Hindlimb muscle (tissue), 1 donor: ENCODE measurements around the gene ARHGAP31. TPM values are rescaled to one million over a fixed set of nuclear protein-coding genes. Genes with fewer than 3 reads are reported as not detected.
"Not testable (repeated sequence)": the region's sequence is repeated elsewhere in the genome, so short reads cannot be mapped to it uniquely, and the experiment has no call there.

ENCODE experiments used
- DNase-seq: peaks from one replicate; pipeline ENCODE4 v3.0.0-alpha.2; 2013
- polyA plus RNA-seq: library from polyadenylated mRNA; unstranded; fragments of 120-200 nt; gene quantifications from one replicate; pipeline ENCODE4 v1.2.1, GENCODE V29; 2013; ENCODE audit not compliant: insufficient read length

ARHGAP31 gene
- polyA plus RNA-seq, 1 donor = 12.0 TPM

DNA sequence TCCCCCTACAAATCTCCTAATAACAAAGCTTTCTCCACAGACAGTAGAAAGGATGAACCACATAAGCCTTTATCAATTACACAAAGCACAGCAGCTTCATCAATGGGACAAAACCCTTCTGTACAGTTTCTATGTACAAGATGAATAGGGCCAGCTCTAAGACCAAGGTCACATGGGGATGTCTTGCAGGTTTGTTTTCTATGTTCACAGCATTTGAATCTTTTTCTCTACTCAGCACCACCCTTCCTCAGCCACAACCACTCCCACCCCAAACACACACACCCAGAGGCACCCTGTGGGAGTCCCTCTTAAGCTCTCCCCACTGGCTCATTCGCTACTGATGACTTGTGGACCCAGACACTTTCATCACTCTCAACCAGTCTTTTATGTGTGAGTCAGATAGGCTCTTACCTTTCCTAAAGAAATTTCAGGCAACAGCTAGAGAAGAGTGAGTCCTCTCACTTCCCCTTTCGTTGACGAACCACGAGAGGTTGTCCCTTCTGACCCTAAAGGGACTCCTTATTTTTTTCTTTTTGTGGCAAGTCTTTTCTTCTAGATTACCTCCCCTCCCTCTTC, 57.9 kb downstream of the ARHGAP31 start:
- DNase-seq = no peak

DNA sequence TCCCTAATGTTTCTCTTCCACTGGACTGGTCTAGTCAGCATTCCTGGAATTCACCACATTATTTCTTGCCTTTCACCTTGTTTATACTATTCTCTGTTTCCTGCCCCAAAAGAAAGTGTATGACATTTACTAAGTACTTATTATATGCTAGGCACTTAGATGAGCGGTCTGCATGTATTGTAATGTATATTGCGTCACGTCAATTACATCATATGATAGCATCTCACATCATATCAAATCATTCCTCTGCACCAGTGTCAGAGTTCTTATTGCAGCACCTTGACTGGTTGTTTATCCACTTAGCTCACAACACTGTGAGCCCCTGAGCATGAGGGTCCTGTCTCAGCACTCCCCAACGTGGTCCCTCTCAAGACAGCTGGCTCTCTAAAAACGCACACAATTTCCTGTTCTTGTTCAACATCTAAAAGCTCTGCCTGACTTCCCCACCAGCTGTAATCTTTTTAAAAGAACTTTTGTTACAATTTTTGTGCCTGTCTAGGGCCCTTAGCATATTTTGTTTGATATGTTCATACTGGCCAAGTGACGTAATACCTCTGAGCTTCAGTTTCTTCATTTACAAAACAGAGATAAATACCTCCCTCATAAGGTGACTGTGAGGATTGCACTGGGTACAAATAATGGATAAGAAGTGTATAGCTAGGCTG, 58.8 kb downstream of the ARHGAP31 start:
- DNase-seq = peak; percentile 36

DNA sequence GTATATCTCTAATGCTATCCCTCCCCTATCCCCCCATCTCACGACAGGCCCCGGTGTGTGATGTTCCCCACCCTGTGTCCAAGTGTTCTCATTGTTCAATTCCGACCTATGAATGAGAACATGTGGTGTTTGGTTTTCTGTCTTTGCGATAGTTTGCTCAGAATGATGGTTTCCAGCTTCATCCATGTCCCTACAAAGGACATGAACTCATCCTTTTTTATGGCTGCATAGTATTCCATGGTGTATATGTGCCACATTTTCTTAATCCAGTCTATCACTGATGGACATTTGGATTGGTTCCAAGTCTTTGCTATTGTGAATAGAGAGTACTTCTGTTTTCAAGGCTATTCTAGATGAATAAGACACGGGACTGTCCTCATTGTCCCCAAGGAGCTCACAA, 61.4 kb downstream of the ARHGAP31 start:
- not testable (repeated sequence) for DNase-seq

DNA sequence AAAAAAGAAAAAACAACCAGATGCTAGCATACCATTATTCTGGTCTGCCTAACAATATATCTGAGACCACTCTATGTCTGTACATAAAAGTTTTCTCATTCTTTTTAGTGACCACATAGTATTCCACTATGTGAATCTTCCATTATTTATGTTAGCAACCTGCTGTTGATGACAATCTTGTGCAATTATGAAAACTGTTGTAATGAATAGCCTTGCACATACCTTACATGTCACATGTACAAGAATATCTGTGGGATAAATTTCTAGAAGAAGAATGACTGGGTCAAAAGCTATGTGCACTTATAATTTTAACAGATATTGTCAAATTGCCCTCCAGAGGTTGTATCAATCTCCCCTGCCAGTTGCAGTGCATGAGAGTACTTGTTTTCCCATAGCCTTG, 62.5 kb downstream of the ARHGAP31 start:
- DNase-seq = no peak

DNA sequence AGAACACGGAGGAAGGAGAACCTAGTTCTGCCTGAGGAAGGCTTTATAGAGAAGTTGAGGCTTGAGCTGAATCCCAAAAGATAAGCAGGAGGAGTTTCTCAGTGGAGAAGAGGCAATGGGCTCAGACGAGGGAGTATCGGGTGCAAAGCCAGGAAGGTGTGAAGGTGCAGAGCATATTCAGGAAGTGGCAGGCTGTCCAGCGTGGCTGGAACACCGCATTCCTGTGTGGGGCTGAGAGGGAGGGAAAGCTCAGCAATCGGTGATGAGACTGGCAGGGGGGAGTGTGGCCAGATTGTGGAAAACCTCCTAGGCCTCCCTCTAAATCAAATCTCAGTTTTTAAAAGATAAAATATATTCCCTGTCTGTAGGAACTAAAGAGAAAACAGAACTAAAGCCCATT, 63.0 kb downstream of the ARHGAP31 start:
- DNase-seq = no peak

DNA sequence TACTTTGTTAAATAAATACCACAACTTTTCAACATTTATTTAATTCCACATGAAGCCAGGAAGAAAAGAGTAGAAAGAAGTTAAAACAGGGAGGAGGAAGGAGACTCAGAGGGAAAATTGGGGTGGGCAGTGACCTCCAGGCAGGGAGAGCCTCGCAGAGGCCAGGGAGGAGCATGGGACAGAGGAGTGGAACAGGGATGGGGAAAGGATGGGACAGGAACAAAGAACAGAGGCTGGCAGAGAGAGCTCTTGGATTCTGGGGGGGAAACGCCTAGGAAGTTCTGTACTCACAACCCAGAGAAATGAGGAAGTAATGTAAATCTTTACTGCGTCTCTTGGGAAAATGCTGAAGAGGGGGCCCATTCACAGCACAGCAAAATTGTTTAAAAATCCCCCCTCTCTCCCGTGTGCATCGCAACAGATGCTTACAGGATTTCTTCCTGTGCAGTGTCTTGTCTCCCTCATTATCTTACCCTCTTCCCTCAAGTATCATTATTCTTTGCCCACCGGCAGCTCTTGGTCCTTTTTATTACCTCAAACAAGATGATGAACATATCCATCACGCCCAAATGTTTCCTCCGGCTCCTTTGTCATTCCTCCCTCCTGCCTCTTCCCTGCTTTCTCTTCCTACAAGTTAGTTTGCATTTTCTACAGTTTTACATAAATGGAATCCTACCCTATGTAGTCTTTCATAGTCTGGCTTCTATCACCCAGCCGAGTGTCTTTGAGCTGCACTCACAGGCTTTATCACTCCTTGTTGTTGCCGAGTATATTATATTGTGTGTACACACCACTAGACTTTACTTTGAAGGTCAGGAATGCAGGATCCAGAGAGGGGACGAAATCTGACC, 65.5 kb downstream of the ARHGAP31 start:
- no peak for DNase-seq

DNA sequence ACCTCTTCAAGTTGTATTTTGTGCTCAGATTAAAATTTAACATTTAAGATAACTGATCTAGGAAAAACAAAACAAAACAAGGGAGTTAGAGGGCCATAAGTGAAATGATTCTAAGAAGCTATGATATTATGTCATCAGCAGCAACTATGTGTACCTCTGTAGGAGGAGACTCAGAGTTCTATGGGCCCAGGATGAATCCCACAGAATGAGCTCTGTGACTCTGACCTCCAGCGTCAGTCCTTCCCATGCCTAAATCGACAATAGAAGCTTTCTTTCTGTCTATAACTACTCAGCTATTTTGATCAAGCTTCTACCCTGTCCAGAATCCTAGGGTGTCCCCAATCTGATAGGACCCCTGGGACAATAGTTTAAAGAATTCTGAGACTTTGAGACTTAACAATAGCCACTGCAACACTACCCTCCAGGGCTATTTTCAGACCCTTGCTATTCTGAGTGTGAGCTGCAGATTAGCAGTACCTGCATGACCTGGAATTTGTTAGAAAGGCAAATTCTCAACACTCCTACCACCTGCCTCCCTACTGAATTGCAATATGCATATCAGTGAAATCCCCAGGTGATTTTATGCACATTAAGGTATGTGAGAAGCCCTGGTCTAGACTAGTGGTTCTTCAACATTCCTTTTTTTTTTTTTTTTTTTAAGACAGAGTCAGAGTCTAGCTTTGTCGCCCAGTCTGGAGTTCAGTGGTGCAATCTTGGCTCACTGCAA, 66.7 kb downstream of the ARHGAP31 start:
- DNase-seq = no peak

DNA sequence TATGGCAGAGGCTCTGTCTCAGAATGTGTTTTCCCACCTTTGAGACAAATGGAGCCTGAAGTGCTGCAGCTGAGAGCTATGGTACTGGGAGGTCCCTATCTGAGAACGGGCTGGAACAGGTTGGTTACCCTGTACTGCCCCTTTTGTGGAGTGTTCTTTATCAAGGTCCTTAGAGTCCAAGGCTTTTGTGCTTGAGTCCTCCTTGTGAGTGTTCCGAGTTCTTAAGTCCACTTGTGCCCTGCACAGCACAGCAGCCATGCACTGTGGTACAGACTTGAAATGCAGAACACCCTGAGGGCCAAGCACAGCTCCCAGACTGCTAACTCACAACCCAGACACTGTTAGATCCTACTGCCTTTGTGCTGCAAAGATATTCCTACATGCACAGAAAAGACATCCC, 67.8 kb downstream of the ARHGAP31 start:
- DNase-seq = no peak

DNA sequence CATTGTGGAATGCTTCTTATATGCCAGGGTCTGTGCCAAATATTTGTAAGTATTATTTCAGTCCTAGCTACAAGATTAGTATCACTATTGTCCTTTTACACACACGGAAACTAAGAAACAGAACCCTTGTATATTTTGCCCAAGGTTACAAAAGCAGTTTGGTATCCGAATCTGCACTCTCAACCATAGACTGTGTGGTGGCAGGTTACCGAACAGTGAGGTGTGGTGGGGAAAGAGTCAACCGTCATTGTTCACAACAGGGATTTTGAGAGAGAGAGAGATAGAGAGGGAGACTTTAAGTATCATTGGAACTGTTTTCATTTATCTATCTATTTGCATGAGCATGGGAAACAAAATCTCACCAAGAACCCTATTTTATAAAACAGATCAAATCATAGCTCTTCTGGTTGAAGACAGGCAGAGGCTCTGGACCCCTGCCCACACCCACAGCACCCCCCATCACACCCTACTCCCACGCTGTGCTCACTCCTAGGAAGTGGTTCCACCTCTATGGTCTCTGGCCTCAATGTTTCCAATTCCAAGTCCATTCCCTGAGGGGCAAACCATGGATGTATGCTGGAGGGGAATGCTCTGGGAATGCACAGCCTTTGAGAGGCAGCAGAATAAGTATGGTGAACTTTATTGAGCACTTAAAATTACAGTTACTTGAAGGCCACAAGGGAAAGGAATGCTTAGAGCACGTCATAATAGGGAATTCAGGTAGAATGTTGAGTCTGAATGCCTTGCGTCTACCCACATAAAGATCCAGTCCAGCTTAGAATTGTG, 69.0 kb downstream of the ARHGAP31 start:
- DNase-seq = no peak

DNA sequence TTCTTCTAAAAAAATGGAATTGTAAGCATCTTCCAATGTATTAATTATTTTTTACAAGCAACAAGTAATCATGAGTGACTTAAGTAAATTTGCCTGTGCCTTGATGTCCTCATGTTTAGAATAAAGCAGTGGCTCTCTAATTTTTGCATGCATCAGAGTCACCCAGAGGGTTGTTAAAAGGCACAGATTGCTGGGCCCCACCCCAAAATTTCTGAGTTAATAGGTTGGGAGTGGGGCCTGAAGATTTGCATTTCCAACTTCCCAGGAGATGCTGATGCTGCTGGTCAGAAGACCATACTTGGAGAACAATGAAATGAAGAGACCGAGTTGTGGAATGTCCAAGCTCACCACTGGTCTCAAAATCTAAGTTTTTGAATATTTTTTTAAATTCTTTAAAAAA, 70.2 kb downstream of the ARHGAP31 start:
- no peak for DNase-seq

DNA sequence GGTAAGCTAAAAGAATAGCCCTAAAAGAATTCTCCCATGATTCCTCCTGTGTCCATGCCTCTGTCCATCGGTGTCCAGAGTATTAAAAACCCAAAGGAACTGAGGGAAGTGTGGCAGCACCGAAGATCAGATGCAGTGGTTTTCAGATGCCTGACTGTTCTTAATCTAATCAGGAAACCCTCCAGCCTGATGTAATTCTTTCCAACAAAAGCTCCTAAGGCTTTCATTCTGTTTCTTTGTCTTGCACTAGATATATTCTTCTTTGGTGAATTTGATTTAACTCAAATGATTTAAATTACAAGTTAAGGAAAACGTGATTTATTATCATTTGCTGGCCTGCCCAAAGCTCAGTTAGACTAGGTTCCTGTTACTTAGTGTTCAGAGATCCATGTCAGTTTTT, 71.2 kb downstream of the ARHGAP31 start:
- DNase-seq = no peak

DNA sequence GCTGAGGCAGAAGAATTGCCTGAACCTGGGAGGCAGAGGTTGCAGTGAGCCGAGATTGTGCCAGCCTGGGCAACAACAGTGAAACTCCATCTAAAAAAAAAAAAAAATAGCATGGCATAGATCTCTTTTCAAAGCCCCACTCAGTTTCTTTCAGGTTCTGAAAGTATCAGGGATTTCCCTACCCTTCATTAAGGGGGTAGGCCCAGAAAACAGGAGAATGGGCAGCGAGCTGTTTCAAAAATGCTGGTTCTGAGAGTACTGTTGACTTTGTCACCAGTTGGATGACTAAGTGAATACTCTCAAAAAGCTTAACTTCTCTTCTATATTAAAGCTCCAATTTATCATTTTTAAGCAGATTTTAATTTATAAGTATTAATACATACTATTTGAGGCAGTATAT, 72.8 kb downstream of the ARHGAP31 start:
- no peak for DNase-seq

DNA sequence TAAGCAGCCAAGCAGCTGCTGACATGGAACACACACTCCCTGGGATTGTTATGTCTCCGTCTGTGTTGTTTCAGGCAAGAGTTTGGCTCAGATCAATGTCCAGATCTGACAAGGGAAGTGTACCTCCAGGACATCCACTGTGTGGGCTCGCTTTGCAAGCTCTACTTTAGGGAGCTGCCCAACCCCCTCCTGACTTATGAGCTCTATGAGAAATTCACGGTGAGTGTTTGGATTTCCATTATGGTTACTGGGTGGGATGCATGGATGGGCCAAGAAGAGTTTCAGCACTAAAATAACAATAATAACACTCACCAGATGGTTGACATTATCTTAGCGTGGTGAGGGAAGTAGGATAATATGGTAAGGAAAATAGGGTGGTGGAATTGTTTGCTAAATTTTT, 74.1 kb downstream of the ARHGAP31 start:
- DNase-seq = no peak

DNA sequence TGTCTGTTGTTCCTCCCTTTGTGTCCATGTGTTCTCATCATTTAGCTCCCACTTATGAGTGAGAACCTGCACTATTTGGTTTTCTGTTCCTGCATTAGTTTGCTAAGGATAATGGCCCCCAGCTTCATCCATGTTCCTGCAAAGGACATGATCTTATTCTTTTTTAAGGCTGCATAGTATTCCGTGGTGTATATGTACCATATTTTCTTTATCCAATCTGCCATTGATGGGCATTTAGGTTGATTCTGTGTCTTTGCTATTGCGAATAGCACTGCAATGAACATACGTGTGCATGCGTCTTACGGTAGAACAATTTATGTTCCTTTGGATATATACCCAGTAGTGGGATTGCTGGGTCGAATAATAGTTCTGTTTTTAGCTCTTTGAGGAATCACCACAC, 77.6 kb downstream of the ARHGAP31 start:
- DNase-seq = not testable (repeated sequence)

DNA sequence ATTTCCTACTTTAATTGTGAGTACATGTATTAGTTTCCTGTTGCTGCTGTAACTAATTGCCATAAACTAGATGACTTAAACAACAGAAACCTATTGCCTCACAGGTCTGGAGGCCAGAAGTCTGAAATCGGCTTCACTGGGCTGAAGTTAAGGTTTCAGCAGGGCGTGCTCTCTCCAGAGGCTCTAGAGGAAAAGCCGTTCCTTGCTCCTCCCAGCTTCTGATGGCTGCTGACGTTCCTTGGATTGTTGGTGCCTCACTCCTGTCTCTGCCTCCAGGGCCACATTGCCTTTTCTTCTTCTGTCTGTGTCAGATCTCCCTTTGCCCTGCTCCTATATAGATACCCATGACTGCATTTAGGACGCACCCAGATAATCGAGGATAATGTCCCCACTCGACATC, 80.9 kb downstream of the ARHGAP31 start:
- DNase-seq = no peak

DNA sequence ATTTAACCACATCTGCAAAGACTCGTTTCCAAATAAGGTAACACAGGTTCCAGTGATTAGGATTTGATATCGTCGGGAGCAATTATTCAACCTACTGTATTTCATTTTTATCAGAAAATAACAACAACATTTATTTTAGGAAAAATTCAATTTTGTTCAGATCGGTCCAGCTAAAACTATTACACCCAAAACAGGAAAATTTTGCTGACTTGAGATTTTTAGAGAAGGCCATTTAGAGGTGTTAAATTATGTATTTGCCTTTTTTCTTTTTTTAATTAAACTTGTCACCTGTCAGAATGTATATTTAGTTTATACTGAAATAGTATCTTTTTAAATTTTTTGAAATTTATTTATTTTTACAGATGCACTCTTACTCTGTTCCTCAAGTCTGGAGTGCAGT, 81.3 kb downstream of the ARHGAP31 start:
- no peak for DNase-seq

DNA sequence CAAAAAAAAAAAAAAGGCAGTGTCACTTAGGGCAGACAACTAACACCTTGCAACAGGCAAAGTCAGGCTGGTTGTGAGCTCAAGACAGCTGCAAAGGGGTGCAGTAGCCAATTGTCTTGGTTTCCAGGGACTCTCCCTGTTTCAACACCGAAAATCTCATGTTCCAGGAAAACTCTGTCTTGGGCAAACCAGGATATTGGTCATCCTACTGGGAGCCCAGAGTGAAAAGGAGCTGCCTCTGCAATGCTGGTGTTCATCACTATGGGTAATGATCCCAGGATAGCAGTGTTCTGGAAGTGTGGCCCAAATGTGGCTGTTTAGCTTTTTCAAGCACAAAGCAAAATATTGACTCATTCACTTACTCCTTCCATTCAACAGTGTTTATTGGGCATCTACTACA, 82.6 kb downstream of the ARHGAP31 start:
- DNase-seq = no peak

DNA sequence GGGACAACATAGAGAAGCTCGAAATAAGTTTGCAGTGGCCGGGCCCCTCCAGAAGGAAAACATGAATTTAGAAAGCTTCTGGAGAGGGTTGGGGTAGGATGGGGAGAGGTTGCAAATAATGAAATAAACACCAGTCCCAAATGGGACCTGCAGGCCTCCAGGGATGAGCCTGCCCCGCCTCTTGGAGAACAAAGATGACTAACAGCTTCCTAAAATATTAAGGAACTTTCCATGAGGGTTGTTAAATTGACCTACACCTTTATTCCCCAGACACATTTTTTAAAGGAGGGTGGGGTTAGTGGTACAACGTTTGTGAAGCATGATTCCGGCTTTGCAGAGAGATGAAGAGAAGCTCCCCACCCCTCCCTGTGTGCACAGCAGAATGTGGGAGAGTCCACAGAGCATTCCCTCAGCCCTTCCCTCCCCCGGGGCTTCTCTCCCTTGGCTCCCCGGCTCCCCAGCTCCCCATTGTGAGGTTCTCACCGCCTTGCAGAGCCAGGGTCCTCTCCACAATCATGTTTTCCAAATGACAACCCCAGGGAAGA, 84.1 kb downstream of the ARHGAP31 start:
- no peak for DNase-seq

DNA sequence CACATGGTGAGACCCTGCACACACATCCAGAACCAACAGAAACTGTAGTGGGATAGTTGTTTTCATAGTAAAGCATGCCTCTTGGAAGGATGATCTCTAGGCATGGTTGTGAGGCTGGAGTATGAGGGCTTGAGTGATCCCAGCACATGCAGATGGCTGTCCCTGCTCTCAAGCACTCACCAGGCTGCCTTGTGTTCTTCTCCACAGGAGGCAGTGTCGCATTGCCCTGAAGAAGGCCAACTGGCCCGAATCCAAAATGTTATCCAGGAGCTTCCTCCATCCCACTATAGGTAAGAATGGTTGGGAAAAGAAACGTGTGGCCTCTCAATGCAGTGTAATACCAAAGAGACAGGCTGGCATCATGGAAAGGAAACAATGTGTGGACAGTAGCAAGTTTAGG, 86.5 kb downstream of the ARHGAP31 start:
- no peak for DNase-seq

DNA sequence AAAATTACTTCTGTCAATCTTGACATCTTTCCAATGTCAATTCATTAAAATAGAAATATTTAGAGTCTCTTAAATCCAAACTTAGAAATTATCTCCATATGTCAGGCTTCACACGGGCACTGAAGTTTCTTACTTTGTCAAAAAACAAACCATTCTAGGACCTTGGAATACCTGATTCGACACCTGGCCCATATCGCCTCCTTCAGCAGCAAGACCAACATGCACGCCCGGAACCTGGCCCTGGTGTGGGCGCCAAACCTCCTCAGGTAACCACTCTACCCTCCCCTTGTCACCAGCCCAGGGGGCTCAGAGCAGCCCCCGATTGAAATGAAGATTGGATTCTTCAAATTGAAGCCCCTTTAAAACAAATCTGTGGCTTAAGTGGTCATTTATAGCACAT, 88.0 kb downstream of the ARHGAP31 start:
- DNase-seq = no peak

DNA sequence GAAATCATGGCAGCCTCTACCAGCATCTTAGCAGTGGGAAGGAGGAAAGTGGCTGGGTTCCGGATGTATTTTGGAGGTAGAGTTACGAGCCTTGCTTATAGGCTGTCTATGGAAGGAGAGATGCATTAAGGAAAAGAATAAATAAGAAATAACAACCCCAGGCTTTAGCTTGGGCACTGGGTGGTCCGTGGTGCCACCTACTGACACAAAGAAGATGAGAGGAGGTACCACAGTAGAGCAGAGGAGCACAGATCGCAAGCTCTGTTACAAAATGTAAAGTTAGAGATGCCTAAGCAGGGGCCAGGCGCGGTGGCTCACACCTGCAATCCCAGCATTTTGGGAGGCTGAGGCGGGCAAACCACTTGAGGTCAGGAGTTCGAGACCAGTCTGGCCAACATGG, 94.4 kb downstream of the ARHGAP31 start:
- no peak for DNase-seq

DNA sequence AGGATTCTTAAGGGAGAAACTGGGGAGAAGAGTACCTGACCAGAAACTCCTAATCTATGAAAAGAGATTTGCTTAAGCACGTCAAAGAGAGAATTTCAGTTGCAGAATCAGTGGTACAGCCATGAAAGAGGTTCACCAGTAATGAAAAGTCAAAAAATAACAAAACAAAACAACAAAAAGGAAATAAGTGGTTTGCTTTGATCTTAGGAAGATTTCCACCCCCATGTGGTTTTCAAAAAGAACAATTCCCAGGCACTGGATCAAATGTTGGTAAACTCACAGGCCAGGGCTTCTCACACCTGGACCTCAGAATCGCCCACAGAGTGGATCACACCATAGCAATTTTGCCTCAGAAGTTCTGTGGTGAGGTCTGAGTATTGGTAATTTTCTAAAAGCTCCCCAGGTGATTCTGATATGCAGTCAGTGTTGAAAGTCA, 101.8 kb downstream of the ARHGAP31 start:
- DNase-seq = no peak
